Upper lobe of left lung (tissue), 6 donors: Measurements from ENCODE around the gene NTSR1. TPM values are rescaled to one million over a fixed set of nuclear protein-coding genes. Genes with fewer than 3 reads are reported as not detected.

Source experiments
- ATAC-seq, 2 donors: fragments of 200-7000 bp; cut with Tn5 transposase; one replicate each; pipeline ENCODE4 v1.9.1; 2022; ENCODE audit warnings: mild to moderate bottlenecking in 2 of 2, moderate library complexity in 2 of 2; ENCODE audit not compliant: low FRiP score in 2 of 2
- DNase-seq, 2 donors: peaks; one replicate each; pipeline ENCODE4 v3.0.0-alpha.2; 2019 to 2020
- H3K27ac ChIP-seq, 4 donors: fragments of 200-600 bp; sonication (generic); one replicate each; pipeline ENCODE4 v1.5.1; 2016 to 2019
- H3K27me3 ChIP-seq, 4 donors: fragments of 200-600 bp; sonication (generic); one replicate each; pipeline ENCODE4 v1.5.1; 2017 to 2019
- H3K36me3 ChIP-seq, 4 donors: fragments of 200-600 bp; sonication (generic); one replicate each; pipeline ENCODE4 v1.5.1; 2016 to 2019
- H3K4me1 ChIP-seq, 4 donors: fragments of 200-600 bp; sonication (generic); one replicate each; pipeline ENCODE4 v1.5.1; 2018 to 2019
- H3K4me3 ChIP-seq, 4 donors: fragments of 200-600 bp; sonication (generic); one replicate each; pipeline ENCODE4 v1.5.1; 2017 to 2019; ENCODE audit warnings: mild to moderate bottlenecking in 2 of 4, moderate library complexity in 1 of 4
- H3K9me3 ChIP-seq, 4 donors: fragments of 200-600 bp; sonication (generic); one replicate each; pipeline ENCODE4 v1.5.1; 2018 to 2019
- CTCF ChIP-seq, 6 experiments: fragments of 450-650 bp in 4 of 6; fragments of 200-600 bp in 2 of 6; sonication (generic) in 2 of 6; IDR thresholded peaks; one replicate each; pipeline ENCODE4 v1.5.1; 2016 to 2019; ENCODE audit warnings: antibody characterized with exemption in 6 of 6
- EP300 ChIP-seq, 4 donors: sonication (generic); formaldehyde crosslinking; IDR thresholded peaks; one replicate each; pipeline ENCODE4 v1.5.1; 2017; ENCODE audit warnings: antibody characterized with exemption in 4 of 4, control low read depth in 2 of 4
- POLR2A ChIP-seq, 4 donors: fragments of 450-650 bp; IDR thresholded peaks; one replicate each; pipeline ENCODE4 v1.5.1; 2016 to 2017; ENCODE audit warnings: antibody characterized with exemption in 4 of 4, mild to moderate bottlenecking in 2 of 4
- POLR2AphosphoS5 ChIP-seq, 2 donors: sonication (generic); formaldehyde crosslinking; IDR thresholded peaks; one replicate each; pipeline ENCODE4 v1.5.1; 2017; ENCODE audit warnings: antibody characterized with exemption in 2 of 2
- WGBS, 2 donors: methylation state at CpG; one replicate each; pipeline ENCODE4 v1.1.5; 2017 to 2018; 5-methylcytosine and 5-hydroxymethylcytosine counted together
- total RNA-seq, 6 donors: library from RNA; depleted of rRNA in 4 of 6; stranded (reverse); fragments of >200 nt in 4 of 6; gene quantifications; one replicate each; pipeline versions ENCODE4 v1.1.0 to v1.2.1, GENCODE V29; 2016 to 2021
- donor health status: DM: no; HTN: no; CAD: no; lungs with moderate emphysema.
- donor health status: DM: no; HTN: yes; CAD: no; lungs with severe emphysema.

Gene NTSR1
- total RNA-seq, 6 donors from 2014 or later: 0.20 to 1.4 (median 0.26) TPM; not detected in 1

- WGBS, 2 donors: 45 to 59% methylated on average over 6 to 10 of the region's 10 CpGs
- Histone ChIP-seq H3K27me3 (peaks cover 0 to 2% (median 0%) of the 10 kb centered on the region in 4 donors), H3K4me3 (no peak overlapping the region), H3K36me3 (no peaks in the 10 kb centered on the region), H3K9me3 (no peaks in the 10 kb centered on the region), H3K4me1 (no peaks in the 10 kb centered on the region), H3K27ac (no peak overlapping the region)
- TF ChIP-seq EP300 (IDR thresholded peaks at IDR 0.05) (no peak), CTCF (IDR thresholded peaks at IDR 0.05) (no peak), POLR2A (IDR thresholded peaks at IDR 0.05) (no peak), POLR2AphosphoS5 (IDR thresholded peaks at IDR 0.05) (no peak)
- DNase-seq (no peak), ATAC-seq (no peak)
Measured at GRCh38 chr20:62755817-62756724, 47.4 kb downstream of the NTSR1 start.

GRCh38 chr20:62758226-62758912 is 49.7 kb downstream of the NTSR1 start:
- WGBS, 2 donors: 76 to 80% methylated on average over 8 to 16 of the region's 16 CpGs
- Histone ChIP-seq H3K9me3 (no peaks in the 10 kb centered on the region), H3K4me3 (no peak overlapping the region), H3K27ac (no peak overlapping the region), H3K27me3 (peaks cover 0 to 2% (median 0%) of the 10 kb centered on the region in 4 donors), H3K36me3 (no peaks in the 10 kb centered on the region), H3K4me1 (no peaks in the 10 kb centered on the region)
- no peak for ATAC-seq
- TF ChIP-seq EP300 (IDR thresholded peaks at IDR 0.05) (no peak), POLR2A (IDR thresholded peaks at IDR 0.05) (no peak), CTCF (IDR thresholded peaks at IDR 0.05) (no peak)
- DNase-seq: peak in 1 of 2 donors; percentile 47

- no peak for ATAC-seq
- peak in 1 of 2 donors; percentile 77 for DNase-seq
- H3K27ac ChIP-seq: no peak overlapping the region
- peaks cover 0 to 2% (median 0%) of the 10 kb centered on the region in 4 donors for H3K27me3 ChIP-seq
- no peaks in the 10 kb centered on the region for H3K9me3 ChIP-seq
- no peak overlapping the region for H3K4me3 ChIP-seq
- 81 to 86% methylated on average over 19 to 20 of the region's 20 CpGs for WGBS, 2 donors
- H3K36me3 ChIP-seq: no peaks in the 10 kb centered on the region
- H3K4me1 ChIP-seq: no peaks in the 10 kb centered on the region
- TF ChIP-seq POLR2A (IDR thresholded peaks at IDR 0.05) (no peak), POLR2AphosphoS5 (IDR thresholded peaks at IDR 0.05) (no peak), EP300 (IDR thresholded peaks at IDR 0.05) (no peak), CTCF (IDR thresholded peaks at IDR 0.05) (no peak)
Measured at GRCh38 chr20:62759981-62760431, 51.4 kb downstream of the NTSR1 start.

GRCh38 chr20:62760471-62760855 is 51.8 kb downstream of the NTSR1 start:
- Histone ChIP-seq H3K27me3 (peaks cover 0 to 2% (median 0%) of the 10 kb centered on the region in 4 donors), H3K9me3 (no peaks in the 10 kb centered on the region), H3K36me3 (no peaks in the 10 kb centered on the region), H3K27ac (no peak overlapping the region), H3K4me1 (no peaks in the 10 kb centered on the region), H3K4me3 (no peak overlapping the region)
- ATAC-seq (no peak), DNase-seq (no peak)
- 54 to 58% methylated on average over 11 of the region's 11 CpGs for WGBS, 2 donors
- TF ChIP-seq CTCF (IDR thresholded peaks at IDR 0.05) (no peak), POLR2AphosphoS5 (IDR thresholded peaks at IDR 0.05) (no peak)
